Ishikawa (cell line): ENCODE data around the gene MSH2.

Experiments
- CEBPB ChIP-seq: IDR thresholded peaks from 2 replicates; pipeline ENCODE4 v1.6.1; 2012
- CREB1 ChIP-seq: IDR thresholded peaks from 2 replicates; pipeline ENCODE4 v1.6.1; 2012; ENCODE audit warnings: low read depth
- EGR1 ChIP-seq: IDR thresholded peaks from 2 replicates; pipeline ENCODE4 v1.6.1; 2012
- EP300 ChIP-seq: IDR thresholded peaks from 2 replicates; pipeline ENCODE4 v1.6.1; 2012; ENCODE audit warnings: borderline replicate concordance
- FOXM1 ChIP-seq: IDR thresholded peaks from 2 replicates; pipeline ENCODE4 v1.6.1; 2012; ENCODE audit warnings: low read depth, borderline replicate concordance
- MAX ChIP-seq: IDR thresholded peaks from 2 replicates; pipeline ENCODE4 v1.6.1; 2012
- NFIC ChIP-seq: IDR thresholded peaks from 2 replicates; pipeline ENCODE4 v1.6.1; 2012
- RAD21 ChIP-seq: IDR thresholded peaks from 2 replicates; pipeline ENCODE4 v1.6.1; 2012; ENCODE audit warnings: low read depth
- REST ChIP-seq: IDR thresholded peaks from 2 replicates; pipeline ENCODE4 v1.6.1; 2012; ENCODE audit warnings: low read depth, mild to moderate bottlenecking
- TAF1 ChIP-seq: IDR thresholded peaks from 2 replicates; pipeline ENCODE4 v1.6.1; 2012; ENCODE audit warnings: low read depth, mild to moderate bottlenecking
- TCF12 ChIP-seq: IDR thresholded peaks from 2 replicates; pipeline ENCODE4 v1.6.1; 2012; ENCODE audit warnings: low read depth
- TEAD4 ChIP-seq: IDR thresholded peaks from 2 replicates; pipeline ENCODE4 v1.6.1; 2012
- USF1 ChIP-seq: IDR thresholded peaks from 2 replicates; pipeline ENCODE4 v1.6.1; 2012
- YY1 ChIP-seq: IDR thresholded peaks from 2 replicates; pipeline ENCODE4 v1.6.1; 2012; ENCODE audit warnings: low read depth
- ZBTB7A ChIP-seq: IDR thresholded peaks from 2 replicates; pipeline ENCODE4 v1.6.1; 2012; ENCODE audit warnings: low read depth

The MSH2 gene

GRCh38 chr2:47499621-47500309, 96.8 kb downstream of the MSH2 start:
- TF ChIP-seq TEAD4 = no peak
- TF ChIP-seq TCF12 = no peak
- TF ChIP-seq RAD21 = no peak
- no peak for TF ChIP-seq CREB1
- TF ChIP-seq CEBPB = no peak
- TF ChIP-seq USF1 = no peak
- TF ChIP-seq ZBTB7A = no peak
- no peak for TF ChIP-seq NFIC
- no peak for TF ChIP-seq TAF1
- no peak for TF ChIP-seq YY1
- no peak for TF ChIP-seq EP300
- TF ChIP-seq MAX = no peak
- TF ChIP-seq FOXM1 = no peak
- no peak for TF ChIP-seq EGR1
- TF ChIP-seq REST = no peak

- TF ChIP-seq NFIC (no peak), CEBPB (no peak), REST (no peak), EGR1 (no peak), USF1 (no peak), TAF1 (no peak)
Measured at GRCh38 chr2:47501374-47502200, 98.6 kb downstream of the MSH2 start.

- TF ChIP-seq TEAD4 = no peak
Measured at GRCh38 chr2:47503481-47504070, 100.6 kb downstream of the MSH2 start.

GRCh38 chr2:47504174-47504810, 101.3 kb downstream of the MSH2 start:
- no peak for TF ChIP-seq ZBTB7A
- no peak for TF ChIP-seq CREB1
- no peak for TF ChIP-seq TEAD4
- no peak for TF ChIP-seq CEBPB
- no peak for TF ChIP-seq RAD21

- no peak for TF ChIP-seq NFIC
- TF ChIP-seq CREB1 = no peak
- no peak for TF ChIP-seq FOXM1
- no peak for TF ChIP-seq RAD21
- TF ChIP-seq TCF12 = no peak
- TF ChIP-seq TEAD4 = no peak
- TF ChIP-seq MAX = no peak
- no peak for TF ChIP-seq YY1
- TF ChIP-seq ZBTB7A = no peak
- no peak for TF ChIP-seq TAF1
- no peak for TF ChIP-seq EP300
- no peak for TF ChIP-seq EGR1
- TF ChIP-seq CEBPB = no peak
- TF ChIP-seq REST = no peak
- no peak for TF ChIP-seq USF1
Measured at GRCh38 chr2:47506024-47506423, 103.1 kb downstream of the MSH2 start.
